A549 (cell line): ENCODE data around the gene FCRL3. TPM values are rescaled to one million over a fixed set of nuclear protein-coding genes. Genes with fewer than 3 reads are reported as not detected.

Experiments used
- ATAC-seq, 2 experiments: fragments of 200-7000 bp in 1 of 2; fragments of >200 bp in 1 of 2; cut with Nextera tagmentation in 1 of 2; cut with Tn5 transposase in 1 of 2; 3 replicates each; pipeline versions ENCODE4 v1.8.0 to v1.9.1; 2018 to 2020; ENCODE audit warnings: mild to moderate bottlenecking in 1 of 2, moderate library complexity in 1 of 2
- CTCF ChIA-PET: fragments of 300-600 bp; sonication (Branson Sonifier 250); formaldehyde crosslinking; extraction: SDS; loops from one replicate; lab custom pipeline; 2021; ENCODE audit warnings: antibody characterized with exemption, inconsistent platforms; lab: Yijun Ruan, JAX
- POLR2A ChIA-PET: fragments of 350-600 bp; formaldehyde crosslinking; extraction: SDS; loops from one replicate; lab custom pipeline; 2021; ENCODE audit warnings: antibody characterized with exemption, inconsistent platforms; lab: Yijun Ruan, JAX
- DNase-seq, 2 experiments: peaks; one replicate each; pipeline versions ENCODE4 v3.0.0 to v3.0.0-alpha.2; 2011 to 2016; ENCODE audit warnings: low read depth in 1 of 2, low spot score in 1 of 2
- FAIRE-seq: peaks from 2 replicates; lab custom pipeline; 2011; peaks lifted over from hg19 to GRCh38; lab: Jason Lieb, UNC
- H3K27ac ChIP-seq, 2 experiments: fragments of >200 bp; sonication (Bioruptor Twin); formaldehyde crosslinking; 3 replicates each; pipeline ENCODE4 v1.5.1; 2016 to 2017
- H3K4me1 ChIP-seq: fragments of >200 bp; sonication (Bioruptor Twin); formaldehyde crosslinking; 3 replicates; pipeline ENCODE4 v1.6.1; 2016
- H3K4me2 ChIP-seq: fragments of >200 bp; sonication (Bioruptor Twin); formaldehyde crosslinking; 3 replicates; pipeline ENCODE4 v1.6.1; 2016
- H3K4me3 ChIP-seq: fragments of >200 bp; sonication (Bioruptor Twin); formaldehyde crosslinking; 3 replicates; pipeline ENCODE4 v1.5.1; 2016
- H3K9me3 ChIP-seq: fragments of >200 bp; sonication (Bioruptor Twin); formaldehyde crosslinking; 3 replicates; pipeline ENCODE4 v1.6.1; 2016
- BHLHE40 ChIP-seq: IDR thresholded peaks from 2 replicates; pipeline ENCODE4 v1.6.1; 2012; ENCODE audit warnings: low read depth, low read length, inconsistent platforms
- CBX2 ChIP-seq: fragments of 200-600 bp; sonication (generic); IDR thresholded peaks from 2 replicates; pipeline ENCODE4 v1.6.1; 2016; ENCODE audit warnings: low read depth, mild to moderate bottlenecking, borderline replicate concordance
- CBX8 ChIP-seq: fragments of 200-600 bp; sonication (generic); IDR thresholded peaks from 2 replicates; pipeline ENCODE4 v1.6.1; 2016
- EHF ChIP-seq: fragments of 250-450 bp; sonication (Bioruptor Pico); IDR thresholded peaks from 2 replicates; pipeline ENCODE4 v1.5.0; 2020; ENCODE audit warnings: mild to moderate bottlenecking
- FOSL2 ChIP-seq, 2 experiments: fragments of 450-650 bp in 1 of 2; fragments of >200 bp in 1 of 2; sonication (Bioruptor Twin) in 1 of 2; formaldehyde crosslinking; IDR thresholded peaks; 2 replicates each; pipeline versions ENCODE4 v1.5.0 to v1.6.1; 2016 to 2020; ENCODE audit warnings: mild to moderate bottlenecking in 1 of 2, moderate library complexity in 1 of 2
- FOXS1 ChIP-seq: fragments of 250-450 bp; sonication (Bioruptor Pico); IDR thresholded peaks from 2 replicates; pipeline ENCODE4 v1.5.0; 2020; ENCODE audit warnings: mild to moderate bottlenecking, moderate library complexity
- HDAC2 ChIP-seq: fragments of 200-600 bp; sonication (generic); IDR thresholded peaks from 2 replicates; pipeline ENCODE4 v1.6.1; 2016
- HOXB5 ChIP-seq: fragments of 250-450 bp; sonication (Bioruptor Pico); IDR thresholded peaks from 2 replicates; pipeline ENCODE4 v1.5.0; 2020; ENCODE audit warnings: mild to moderate bottlenecking, moderate library complexity
- JUNB ChIP-seq: fragments of >200 bp; sonication (Bioruptor Twin); formaldehyde crosslinking; IDR thresholded peaks from 2 replicates; pipeline ENCODE4 v1.6.1; 2016
- MYC ChIP-seq: IDR thresholded peaks from 2 replicates; pipeline ENCODE4 v1.6.1; 2012; ENCODE audit warnings: mild to moderate bottlenecking, inconsistent platforms, low read length, improper control_type of control experiment, borderline replicate concordance
- NFE2L2 ChIP-seq: fragments of 150-350 bp; conservative IDR thresholded peaks from 2 replicates; pipeline ENCODE4 v1.6.1; 2014; ENCODE audit warnings: low read length
- NR3C1 ChIP-seq: fragments of >200 bp; sonication (Bioruptor Twin); formaldehyde crosslinking; IDR thresholded peaks from 3 replicates; pipeline ENCODE4 v1.6.1; 2017
- PHF8 ChIP-seq: fragments of 200-600 bp; sonication (generic); IDR thresholded peaks from 2 replicates; pipeline ENCODE4 v1.6.1; 2016; ENCODE audit warnings: low read depth, mild to moderate bottlenecking, antibody characterized with exemption, moderate library complexity, borderline replicate concordance
- POLR2AphosphoS2 ChIP-seq: conservative IDR thresholded peaks from 2 replicates; pipeline ENCODE4 v1.6.1; 2012; ENCODE audit warnings: low read length, improper control_type of control experiment, inconsistent platforms
- RCOR1 ChIP-seq: fragments of 150-350 bp; IDR thresholded peaks from 2 replicates; pipeline ENCODE4 v1.6.1; 2014; ENCODE audit warnings: antibody characterized with exemption, low read length, low read depth
- RNF2 ChIP-seq: fragments of 200-600 bp; sonication (generic); IDR thresholded peaks from 2 replicates; pipeline ENCODE4 v1.6.1; 2016; ENCODE audit warnings: low read depth, mild to moderate bottlenecking, antibody characterized with exemption, moderate library complexity, borderline replicate concordance
- SREBF2 ChIP-seq: fragments of 450-650 bp; IDR thresholded peaks from 2 replicates; pipeline ENCODE4 v1.6.1; 2014; ENCODE audit warnings: mild to moderate bottlenecking, moderate library complexity
- TP53 ChIP-seq: fragments of 250-450 bp; sonication (Bioruptor Pico); IDR thresholded peaks from 2 replicates; pipeline ENCODE4 v1.5.0; 2021; ENCODE audit warnings: mild to moderate bottlenecking, moderate library complexity
- ZFP36 ChIP-seq: fragments of 450-650 bp; IDR thresholded peaks from 2 replicates; pipeline ENCODE4 v1.6.1; 2014; ENCODE audit warnings: borderline replicate concordance; ENCODE audit not compliant: partially characterized antibody
- WGBS: methylation state at CpG from one replicate; pipeline ENCODE4 v1.1.6; 2017; ENCODE audit errors: missing lambda C conversion rate; 5-methylcytosine and 5-hydroxymethylcytosine counted together
- polyA plus RNA-seq, 4 experiments: library from polyadenylated mRNA; depleted of rRNA in 3 of 4; stranded (reverse); fragments of >200 nt; fragmentation: RNase III in 1 of 4; extraction: RNeasy Plus Mini Kit Qiagen cat#74134 plus additional on column Dnase treatment in 1 of 4; gene quantifications; 2 replicates in 3 of 4; 3 replicates in 1 of 4; pipeline ENCODE4 v1.2.3, GENCODE V29; 2011 to 2017
- TF ChIP-seq, protein P1 (sequence below): fragments of 450-650 bp; IDR thresholded peaks from 2 replicates; pipeline ENCODE4 v1.6.1; 2014; ENCODE audit warnings: antibody characterized with exemption

The FCRL3 gene
- polyA plus RNA-seq, 2 of the 4 experiments (the other 2 are of a cell fraction): 0.01 TPM; not detected in 1

- no peak for FAIRE-seq
- ATAC-seq: no peak
- Histone ChIP-seq H3K27ac (no peak overlapping the region), H3K9me3 (no peaks in the 10 kb centered on the region), H3K4me3 (no peak overlapping the region), H3K4me2 (no peak overlapping the region), H3K4me1 (no peaks in the 10 kb centered on the region)
- no peak for DNase-seq
- TF ChIP-seq, protein P1, sequence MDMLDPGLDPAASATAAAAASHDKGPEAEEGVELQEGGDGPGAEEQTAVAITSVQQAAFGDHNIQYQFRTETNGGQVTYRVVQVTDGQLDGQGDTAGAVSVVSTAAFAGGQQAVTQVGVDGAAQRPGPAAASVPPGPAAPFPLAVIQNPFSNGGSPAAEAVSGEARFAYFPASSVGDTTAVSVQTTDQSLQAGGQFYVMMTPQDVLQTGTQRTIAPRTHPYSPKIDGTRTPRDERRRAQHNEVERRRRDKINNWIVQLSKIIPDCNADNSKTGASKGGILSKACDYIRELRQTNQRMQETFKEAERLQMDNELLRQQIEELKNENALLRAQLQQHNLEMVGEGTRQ: no peak
- WGBS: 5% methylated on average over 1 of the region's 1 CpG
- CTCF ChIA-PET: interaction anchor here (0.6 kb wide), 1 partner anchor 154 kb away, joined by 3 read pairs; no protein-coding TSS in a partner anchor
- POLR2A ChIA-PET: no interaction called here
Measured at GRCh38 chr1:157734321-157734720, 33.8 kb upstream of the FCRL3 start.

- Histone ChIP-seq H3K4me1 (no peaks in the 10 kb centered on the region), H3K27ac (no peak overlapping the region), H3K4me2 (no peak overlapping the region), H3K4me3 (no peak overlapping the region), H3K9me3 (no peaks in the 10 kb centered on the region)
- ATAC-seq (no peak), FAIRE-seq (no peak), DNase-seq (no peak)
- ChIA-PET CTCF (no interaction called here), POLR2A (no interaction called here)
- TF ChIP-seq HDAC2: no peak
- 2% methylated on average over 3 of the region's 3 CpGs for WGBS
Measured at GRCh38 chr1:157732755-157733154, 32.2 kb upstream of the FCRL3 start.

- CTCF ChIA-PET: no interaction called here
- no peak for FAIRE-seq
Measured at GRCh38 chr1:157725221-157725577, 24.6 kb upstream of the FCRL3 start.

DNA sequence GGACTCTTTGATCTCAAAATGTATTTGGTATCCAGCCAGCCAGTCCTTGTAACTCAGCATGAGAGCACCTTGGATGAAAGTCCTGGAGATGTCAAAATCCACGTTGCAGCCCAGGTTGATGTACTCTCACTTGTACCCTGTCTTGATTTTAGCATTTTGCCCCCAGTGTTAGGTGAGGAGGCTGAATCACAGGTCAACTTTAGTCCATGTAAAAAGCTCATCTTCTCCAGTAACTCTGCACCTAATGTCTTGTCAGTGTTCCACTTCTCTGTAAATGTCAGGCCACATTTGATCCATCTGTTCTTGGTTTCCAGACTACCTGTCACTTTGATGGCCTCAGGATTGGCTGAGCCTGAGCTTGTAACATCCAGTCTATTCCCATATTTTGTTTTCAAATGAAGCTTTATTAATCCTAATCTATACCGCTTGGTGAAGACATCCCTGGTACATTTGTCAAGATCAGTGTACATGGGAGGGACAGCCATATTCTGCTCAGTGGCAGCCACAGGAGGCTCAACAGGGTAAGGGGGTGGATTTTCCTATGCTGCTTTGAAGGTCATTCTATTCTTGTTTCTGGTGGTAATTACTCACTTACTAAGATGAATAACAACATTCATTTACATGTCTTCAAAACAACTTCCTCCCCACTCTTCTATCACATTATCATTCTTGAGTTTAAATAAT, 24.1 kb upstream of the FCRL3 start:
- TF ChIP-seq POLR2AphosphoS2 (no peak), PHF8 (no peak), HOXB5 (CRISPR knock-in tag) (no peak), FOSL2 (IDR thresholded peaks at IDR 0.05) (no peak), FOSL2 (CRISPR knock-in tag; IDR thresholded peaks at IDR 0.05) (no peak), NR3C1 (no peak), RNF2 (no peak), MYC (no peak), ZFP36 (no peak), JUNB (no peak), CBX8 (no peak), RCOR1 (no peak), TP53 (CRISPR knock-in tag) (no peak), FOXS1 (no peak), EHF (CRISPR knock-in tag) (no peak), BHLHE40 (no peak), NFE2L2 (no peak), SREBF2 (no peak)
- TF ChIP-seq, all 56 proteins: peak for 0
- FAIRE-seq: no peak
- ChIA-PET POLR2A (no interaction called here), CTCF (no interaction called here)
- no peaks in the 10 kb centered on the region for H3K4me1 ChIP-seq
- H3K27ac ChIP-seq: no peak overlapping the region
- no peak for DNase-seq
- no peak overlapping the region for H3K4me3 ChIP-seq
- no peak for ATAC-seq
- H3K9me3 ChIP-seq: peaks cover 5% of the 10 kb centered on the region; the same call in 1 of the 3 replicates
- 16% methylated on average over 2 of the region's 2 CpGs for WGBS
- no peak overlapping the region for H3K4me2 ChIP-seq

More at GRCh38 chr1:157725221-157725577, 24.6 kb upstream of the FCRL3 start:
- ATAC-seq (no peak), DNase-seq (no peak)
- Histone ChIP-seq H3K4me3 (no peak overlapping the region), H3K4me1 (no peaks in the 10 kb centered on the region), H3K4me2 (no peak overlapping the region), H3K9me3 (peaks cover 5% of the 10 kb centered on the region; the same call in 1 of the 3 replicates), H3K27ac (no peak overlapping the region)
- POLR2A ChIA-PET: no interaction called here
- WGBS: 13% methylated on average over 2 of the region's 2 CpGs
- TF ChIP-seq CBX2: no peak
